Fibroblast of the aortic adventitia (primary cell): Measurements from ENCODE around the gene NAV1. TPM values are rescaled to one million over a fixed set of nuclear protein-coding genes. Genes with fewer than 3 reads are reported as not detected.
A peak's percentile ranks its signal among the peaks of the same experiment; 100 is the strongest.

ENCODE experiments used
- DNase-seq: peaks from one replicate; pipeline ENCODE4 v3.0.0-alpha.2; 2010; ENCODE audit warnings: low read depth
- H3K4me3 ChIP-seq: 2 replicates; pipeline ENCODE4 v1.5.1; 2011; ENCODE audit warnings: low read depth, mild to moderate bottlenecking, control low read depth, low read length, moderate library complexity
- total RNA-seq: library from RNA; depleted of rRNA; stranded (reverse); fragments of >200 nt; gene quantifications from 2 replicates; pipeline ENCODE4 v1.2.3, GENCODE V29; 2012; ENCODE audit warnings: low replicate concordance
- TF ChIP-seq, protein P1 (sequence below): IDR thresholded peaks from 2 replicates; pipeline ENCODE4 v1.5.1; 2011; ENCODE audit warnings: mild to moderate bottlenecking, low read length, control low read depth, inconsistent platforms; ENCODE audit not compliant: insufficient read depth

The NAV1 gene
- total RNA-seq, 1 donor: 136 TPM

DNA sequence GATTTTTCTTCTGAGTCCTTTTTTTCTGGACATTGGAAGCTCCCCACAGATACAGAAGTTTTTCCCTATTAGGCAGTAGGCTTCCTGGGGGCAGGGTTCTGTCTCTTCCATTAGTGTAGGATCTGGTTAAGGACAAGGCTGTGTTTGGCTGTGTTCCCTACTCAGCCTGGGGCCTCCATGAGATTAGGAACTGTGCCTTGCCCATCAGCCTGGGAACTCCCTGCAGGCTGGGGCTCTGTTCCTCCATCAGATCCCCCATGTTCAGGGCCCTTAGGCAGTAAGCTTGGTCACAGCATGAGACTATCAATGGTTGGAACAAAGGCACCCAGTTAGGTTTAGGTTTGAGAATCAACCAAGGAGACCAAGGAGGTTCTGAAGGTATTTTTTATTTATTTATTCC is 22.7 kb downstream of the NAV1 start:
- H3K4me3 ChIP-seq: no peak overlapping the region
- TF ChIP-seq, protein P1, sequence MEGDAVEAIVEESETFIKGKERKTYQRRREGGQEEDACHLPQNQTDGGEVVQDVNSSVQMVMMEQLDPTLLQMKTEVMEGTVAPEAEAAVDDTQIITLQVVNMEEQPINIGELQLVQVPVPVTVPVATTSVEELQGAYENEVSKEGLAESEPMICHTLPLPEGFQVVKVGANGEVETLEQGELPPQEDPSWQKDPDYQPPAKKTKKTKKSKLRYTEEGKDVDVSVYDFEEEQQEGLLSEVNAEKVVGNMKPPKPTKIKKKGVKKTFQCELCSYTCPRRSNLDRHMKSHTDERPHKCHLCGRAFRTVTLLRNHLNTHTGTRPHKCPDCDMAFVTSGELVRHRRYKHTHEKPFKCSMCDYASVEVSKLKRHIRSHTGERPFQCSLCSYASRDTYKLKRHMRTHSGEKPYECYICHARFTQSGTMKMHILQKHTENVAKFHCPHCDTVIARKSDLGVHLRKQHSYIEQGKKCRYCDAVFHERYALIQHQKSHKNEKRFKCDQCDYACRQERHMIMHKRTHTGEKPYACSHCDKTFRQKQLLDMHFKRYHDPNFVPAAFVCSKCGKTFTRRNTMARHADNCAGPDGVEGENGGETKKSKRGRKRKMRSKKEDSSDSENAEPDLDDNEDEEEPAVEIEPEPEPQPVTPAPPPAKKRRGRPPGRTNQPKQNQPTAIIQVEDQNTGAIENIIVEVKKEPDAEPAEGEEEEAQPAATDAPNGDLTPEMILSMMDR: no peak
- peak; percentile 72 for DNase-seq

DNA sequence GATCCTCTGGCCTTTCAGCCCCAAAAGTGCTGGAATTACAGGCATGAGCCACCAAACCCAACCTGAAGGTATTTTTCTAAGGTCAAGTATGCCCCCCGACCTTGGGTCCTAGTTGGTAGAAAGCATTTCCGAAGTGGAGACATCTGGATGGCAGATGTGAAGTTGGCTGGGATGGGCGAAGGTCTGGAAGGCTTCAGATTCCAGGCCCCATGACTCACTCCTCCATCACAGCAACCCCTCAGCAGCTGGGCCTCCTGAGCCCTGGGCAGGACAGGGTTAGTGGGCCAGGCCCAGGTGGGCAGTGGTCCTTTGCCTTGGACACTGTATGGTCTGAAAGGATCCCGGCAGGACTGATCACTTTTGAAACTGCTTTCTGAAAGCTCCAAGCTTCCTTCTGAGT is 23.3 kb downstream of the NAV1 start:
- no peak overlapping the region for H3K4me3 ChIP-seq
- DNase-seq: peak; percentile 95
- TF ChIP-seq, protein P1: no peak

DNA sequence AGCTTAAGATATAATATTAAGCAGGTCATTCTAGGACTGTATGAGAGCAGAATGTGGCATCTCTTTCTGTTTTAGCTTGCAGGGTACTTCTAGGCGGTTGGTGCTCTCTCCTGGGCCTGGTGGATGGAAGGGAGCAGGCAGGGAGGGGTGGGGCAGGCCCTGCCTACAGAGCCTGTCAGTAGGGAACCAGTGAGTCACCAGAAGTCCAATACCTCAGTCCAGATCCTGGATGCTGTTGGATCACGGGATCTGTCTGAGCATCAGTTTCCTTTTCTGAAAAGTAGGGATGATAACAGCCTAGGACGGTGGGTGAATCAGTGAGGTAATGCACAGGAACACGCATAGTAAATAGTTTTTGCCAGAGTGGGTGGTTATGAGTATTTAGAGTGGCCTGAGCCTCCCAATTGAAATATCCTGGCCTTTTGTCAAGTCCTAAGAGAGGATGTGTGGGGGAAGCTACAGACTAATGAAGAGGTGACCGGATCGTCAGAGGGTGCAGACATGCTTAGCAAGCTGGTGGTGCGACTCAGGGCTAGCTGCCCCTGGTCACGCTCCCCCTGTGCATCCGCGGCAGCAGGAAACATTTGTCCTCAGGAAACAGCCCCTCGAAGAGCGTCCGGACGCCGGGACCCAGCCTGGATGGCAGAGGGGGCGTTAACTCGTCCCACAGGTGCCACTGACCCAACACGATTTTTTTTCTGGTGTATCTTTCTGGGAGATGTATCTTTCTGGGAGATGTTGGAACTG is 23.9 kb downstream of the NAV1 start:
- TF ChIP-seq, protein P1: peak; percentile 1
- no peak overlapping the region for H3K4me3 ChIP-seq
- DNase-seq: peak; percentile 93

DNA sequence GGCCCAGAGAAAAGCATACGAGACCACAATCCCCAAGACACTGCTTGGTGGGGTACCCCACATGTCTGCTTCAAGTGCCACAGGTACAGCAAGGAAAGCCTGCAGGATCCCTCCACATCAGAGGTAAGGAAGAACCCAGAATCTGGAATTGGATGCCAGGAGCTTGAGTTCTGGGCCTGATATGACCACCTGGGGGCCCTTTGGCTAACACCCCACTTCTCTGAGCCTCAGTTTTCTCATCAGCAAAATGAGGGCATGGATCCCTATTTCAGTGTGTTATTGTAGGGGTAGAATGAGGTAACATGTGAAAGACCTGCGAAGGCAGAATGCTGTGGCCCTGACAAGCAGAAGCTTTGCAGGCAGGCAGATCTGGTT is 24.5 kb downstream of the NAV1 start:
- H3K4me3 ChIP-seq: no peak overlapping the region
- TF ChIP-seq, protein P1: no peak
- no peak for DNase-seq

DNA sequence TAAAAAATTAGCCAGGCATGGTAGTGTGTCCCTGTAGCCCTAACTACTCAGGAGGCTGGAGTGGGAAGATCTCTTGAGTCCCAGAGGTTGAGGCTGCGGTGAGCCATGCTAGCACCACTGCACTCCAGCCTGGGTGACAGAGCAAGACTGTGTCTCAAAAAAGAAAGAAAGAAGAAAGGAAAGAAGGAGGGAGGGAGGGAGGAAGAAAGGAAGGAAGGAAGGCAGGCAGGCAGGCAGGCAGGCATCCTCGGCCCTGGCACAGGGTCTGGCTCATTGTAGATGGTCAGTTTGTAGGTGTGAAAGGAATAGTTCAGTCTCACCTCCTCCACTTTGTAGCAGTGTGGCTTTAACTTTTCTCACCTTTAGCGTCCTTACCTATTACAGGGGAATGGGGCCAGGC is 25.0 kb downstream of the NAV1 start:
- H3K4me3 ChIP-seq: no peak overlapping the region
- TF ChIP-seq, protein P1: no peak
- DNase-seq: no peak

DNA sequence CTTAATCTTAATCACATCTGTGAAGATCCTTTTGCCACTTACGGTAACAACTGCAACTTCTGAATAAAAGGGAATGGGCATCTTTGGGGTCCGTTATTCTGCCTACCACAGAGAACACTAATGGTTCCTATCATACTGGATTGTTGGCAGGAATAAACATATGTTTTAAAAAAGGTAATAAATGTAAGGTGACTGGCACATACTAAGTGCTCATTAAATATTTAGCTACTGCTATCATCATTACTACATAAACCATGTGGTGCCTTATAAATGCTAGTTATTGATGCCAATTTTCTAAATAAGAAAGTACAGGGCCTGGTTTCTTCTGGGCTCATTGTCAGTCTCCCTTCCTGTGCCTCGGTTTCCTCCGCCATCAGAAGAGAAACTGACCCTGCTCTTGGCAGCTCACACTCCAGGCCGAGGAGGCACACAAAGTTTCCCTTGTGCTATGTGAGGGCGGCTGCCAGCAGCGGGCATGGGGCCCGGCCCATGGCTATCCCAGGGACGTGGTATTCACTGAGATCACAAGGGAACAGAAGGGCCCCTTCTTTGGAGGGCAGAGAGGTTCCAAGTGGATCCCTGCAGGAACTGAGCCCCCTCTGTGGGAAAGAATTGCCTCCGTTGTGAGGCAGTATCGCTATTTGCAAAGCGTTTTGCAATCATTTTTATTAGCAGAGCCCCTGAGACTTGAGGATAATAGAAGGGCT is 26.2 kb downstream of the NAV1 start:
- no peak overlapping the region for H3K4me3 ChIP-seq
- no peak for DNase-seq

More for the DNA sequence above, 26.2 kb downstream of the NAV1 start:
- TF ChIP-seq, protein P1: no peak
